H9 (cell line): ENCODE results near the gene PDCL3. TPM values are rescaled to one million over a fixed set of nuclear protein-coding genes. Genes with fewer than 3 reads are reported as not detected.

ENCODE experiments used
- DNase-seq: peaks from one replicate; pipeline ENCODE4 v3.0.0-alpha.2; 2017
- H2AFZ ChIP-seq: one replicate; pipeline ENCODE4 v1.6.1; 2013; ENCODE audit warnings: mild to moderate bottlenecking, low read length, control low read depth, moderate library complexity
- H2AK5ac ChIP-seq: 2 replicates; pipeline ENCODE4 v1.6.1; 2013; ENCODE audit warnings: low read length, control low read depth, mixed read lengths; ENCODE audit not compliant: insufficient read length
- H2BK120ac ChIP-seq: one replicate; pipeline ENCODE4 v1.6.1; 2013; ENCODE audit warnings: low read depth, mild to moderate bottlenecking, low read length, control low read depth, inconsistent platforms; ENCODE audit not compliant: poor library complexity, severe bottlenecking
- H2BK12ac ChIP-seq: 2 replicates; pipeline ENCODE4 v1.6.1; 2013; ENCODE audit warnings: low read length, control low read depth, mixed read lengths, low read depth; ENCODE audit not compliant: insufficient read length
- H2BK15ac ChIP-seq: 2 replicates; pipeline ENCODE4 v1.6.1; 2013; ENCODE audit warnings: low read depth, low read length, control low read depth
- H2BK20ac ChIP-seq: one replicate; pipeline ENCODE4 v1.6.1; 2013; ENCODE audit warnings: low read depth, mild to moderate bottlenecking, low read length, control low read depth, inconsistent platforms; ENCODE audit not compliant: poor library complexity, severe bottlenecking
- H2BK5ac ChIP-seq: 2 replicates; pipeline ENCODE4 v1.6.1; 2013; ENCODE audit warnings: low read length, control low read depth, mixed read lengths; ENCODE audit not compliant: insufficient read length
- H3K14ac ChIP-seq: 2 replicates; pipeline ENCODE4 v1.6.1; 2013; ENCODE audit warnings: low read length, control low read depth; ENCODE audit not compliant: insufficient read depth
- H3K18ac ChIP-seq: 2 replicates; pipeline ENCODE4 v1.6.1; 2013; ENCODE audit warnings: low read depth, mild to moderate bottlenecking, mixed read lengths, low read length, control low read depth; ENCODE audit not compliant: insufficient read length
- H3K23ac ChIP-seq: 2 replicates; pipeline ENCODE4 v1.6.1; 2013; ENCODE audit warnings: low read length, control low read depth, mixed read lengths, low read depth; ENCODE audit not compliant: insufficient read length
- H3K23me2 ChIP-seq: 2 replicates; pipeline ENCODE4 v1.6.1; 2013; ENCODE audit warnings: low read depth, mild to moderate bottlenecking, mixed read lengths, low read length, control low read depth; ENCODE audit not compliant: insufficient read length, poor library complexity, severe bottlenecking
- H3K27ac ChIP-seq: 2 replicates; pipeline ENCODE4 v1.5.1; 2013; ENCODE audit warnings: low read length, control low read depth, mixed read lengths, low read depth; ENCODE audit not compliant: insufficient read length
- H3K27me3 ChIP-seq: 2 replicates; pipeline ENCODE4 v1.6.1; 2013; ENCODE audit warnings: low read length, control low read depth, inconsistent platforms; ENCODE audit not compliant: insufficient read depth
- H3K4ac ChIP-seq: 2 replicates; pipeline ENCODE4 v1.6.1; 2013; ENCODE audit warnings: low read depth, mild to moderate bottlenecking, control low read depth, inconsistent platforms, low read length, moderate library complexity
- H3K4me1 ChIP-seq: 2 replicates; pipeline ENCODE4 v1.6.1; 2013; ENCODE audit warnings: low read length, control low read depth, inconsistent platforms; ENCODE audit not compliant: insufficient read depth
- H3K4me2 ChIP-seq: 2 replicates; pipeline ENCODE4 v1.6.1; 2013; ENCODE audit warnings: low read length, control low read depth, mixed read lengths; ENCODE audit not compliant: insufficient read length, insufficient read depth
- H3K56ac ChIP-seq: 2 replicates; pipeline ENCODE4 v1.6.1; 2013; ENCODE audit warnings: low read depth, mild to moderate bottlenecking, mixed read lengths, low read length, control low read depth; ENCODE audit not compliant: insufficient read length
- H3K79me1 ChIP-seq: 2 replicates; pipeline ENCODE4 v1.6.1; 2013; ENCODE audit warnings: low read depth, mild to moderate bottlenecking, moderate library complexity, low read length, control low read depth, inconsistent platforms; ENCODE audit not compliant: insufficient read depth, poor library complexity, severe bottlenecking
- H3K79me2 ChIP-seq: 2 replicates; pipeline ENCODE4 v1.6.1; 2013; ENCODE audit warnings: low read length, control low read depth, inconsistent platforms; ENCODE audit not compliant: insufficient read depth
- H3K9ac ChIP-seq: 2 replicates; pipeline ENCODE4 v1.6.1; 2013; ENCODE audit warnings: low read length, control low read depth, mixed read lengths; ENCODE audit not compliant: insufficient read length; ENCODE audit errors: extremely low read depth
- H3K9me3 ChIP-seq: one replicate; pipeline ENCODE4 v1.6.1; 2013; ENCODE audit warnings: low read depth, low read length, inconsistent platforms; ENCODE audit not compliant: control insufficient read depth
- H3T11ph ChIP-seq: one replicate; pipeline ENCODE4 v1.6.1; 2013; ENCODE audit warnings: mild to moderate bottlenecking, low read length, control low read depth, inconsistent platforms
- H4K20me1 ChIP-seq: one replicate; pipeline ENCODE4 v1.6.1; 2013; ENCODE audit not compliant: control insufficient read depth, insufficient read length, insufficient read depth
- H4K5ac ChIP-seq: 2 replicates; pipeline ENCODE4 v1.6.1; 2013; ENCODE audit warnings: low read depth, mild to moderate bottlenecking, mixed read lengths, low read length, control low read depth; ENCODE audit not compliant: insufficient read length
- H4K8ac ChIP-seq: replicated peaks from 2 replicates; pipeline ENCODE4 v1.6.1; 2013; ENCODE audit warnings: low read length, control low read depth, mixed read lengths, low read depth; ENCODE audit not compliant: insufficient read length
- H4K91ac ChIP-seq: 2 replicates; pipeline ENCODE4 v1.6.1; 2013; ENCODE audit warnings: low read depth, mild to moderate bottlenecking, moderate library complexity, mixed read lengths, low read length, control low read depth; ENCODE audit not compliant: insufficient read length
- H3K27ac Mint-ChIP-seq, 3 experiments: 2 replicates in 2 of 3; 3 replicates in 1 of 3; pipeline ENCODE4 v1.8.0; 2020 to 2021; ENCODE audit warnings: mixed read lengths in 3 of 3, mild to moderate bottlenecking in 1 of 3, moderate library complexity in 1 of 3
- H3K27me3 Mint-ChIP-seq: 2 replicates; pipeline ENCODE4 v1.8.0; 2021; ENCODE audit warnings: low read depth, mild to moderate bottlenecking, moderate library complexity, mixed read lengths
- H3K36me3 Mint-ChIP-seq, 3 experiments: 2 replicates in 2 of 3; 3 replicates in 1 of 3; pipeline ENCODE4 v1.8.0; 2020 to 2021; ENCODE audit warnings: low read depth in 3 of 3, mixed read lengths in 3 of 3; ENCODE audit not compliant: insufficient read depth in 1 of 3
- H3K4me1 Mint-ChIP-seq, 2 experiments: 2 replicates each; pipeline ENCODE4 v1.8.0; 2020; ENCODE audit warnings: mixed read lengths in 2 of 2
- H3K4me3 Mint-ChIP-seq, 2 experiments: 2 replicates in 1 of 2; 3 replicates in 1 of 2; pipeline ENCODE4 v1.8.0; 2020 to 2021; ENCODE audit warnings: mild to moderate bottlenecking in 2 of 2, mixed read lengths in 2 of 2, moderate library complexity in 1 of 2
- H3K9me3 Mint-ChIP-seq, 2 experiments: 2 replicates in 1 of 2; 3 replicates in 1 of 2; pipeline ENCODE4 v1.8.0; 2020; ENCODE audit warnings: mild to moderate bottlenecking in 2 of 2, mixed read lengths in 2 of 2, moderate library complexity in 1 of 2
- WGBS: extraction: QIAGEN DNeasy Blood & Tissue Kit; methylation state at CpG from one replicate; pipeline ENCODE4 v1.1.7; 2013; ENCODE audit warnings: missing lambda C conversion rate, low lambda C conversion rate, mixed read lengths; ENCODE audit not compliant: insufficient read length; ENCODE audit errors: extremely low coverage; 5-methylcytosine and 5-hydroxymethylcytosine counted together
- total RNA-seq: library from RNA; stranded (reverse); gene quantifications from 2 replicates; pipeline ENCODE4 v1.2.1, GENCODE V29; 2021
- TF ChIP-seq, protein P1 (sequence below): fragments of 200-600 bp; sonication (generic); conservative IDR thresholded peaks from 3 replicates; pipeline ENCODE4 v1.8.0; 2021; ENCODE audit warnings: antibody characterized with exemption, mild to moderate bottlenecking

The PDCL3 gene
- total RNA-seq, 1 experiment from 2014 or later, result 39.4 TPM

DNA sequence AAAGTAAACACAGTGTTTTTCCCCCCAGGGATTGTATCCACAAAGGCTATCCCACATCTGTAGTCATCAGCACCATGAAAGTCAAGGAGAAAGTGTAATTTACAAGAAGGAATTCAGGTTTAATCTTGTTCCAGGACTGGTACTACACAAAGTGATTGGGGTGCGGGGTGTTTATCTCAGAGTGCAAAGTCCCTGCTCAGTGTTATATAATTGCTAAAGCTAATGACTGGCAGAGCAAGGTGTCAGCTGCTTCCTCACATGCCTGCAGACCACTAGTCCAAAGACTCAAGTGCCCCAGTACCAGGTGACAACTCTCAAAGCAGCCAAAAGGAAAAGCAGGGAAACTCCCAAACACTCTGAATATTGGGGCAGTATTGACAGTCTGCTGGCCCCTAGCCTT is 40.4 kb upstream of the PDCL3 start:
- H2BK120ac ChIP-seq, result no peak overlapping the region
- H3K18ac ChIP-seq, result no peak overlapping the region
- H4K8ac ChIP-seq, result no peak overlapping the region
- no peak overlapping the region for H2BK15ac ChIP-seq
- H3K4ac ChIP-seq, result no peak overlapping the region
- no CpG with 5 or more reads among the region's 1 CpG for WGBS
- no peaks in the 10 kb centered on the region for H3K23me2 ChIP-seq
- Mint-ChIP-seq H3K36me3 (peaks cover 2 to 4% (median 3%) of the 10 kb centered on the region in 3 experiments; a peak in 4 of 7 replicates), H3K4me1 (peaks cover 4% of the 10 kb centered on the region in 2 experiments; a peak in 3 of 4 replicates), H3K4me3 (no peak overlapping the region), H3K9me3 (peaks cover 4 to 11% of the 10 kb centered on the region in 2 experiments), H3K27me3 (no peaks in the 10 kb centered on the region), H3K27ac (no peak overlapping the region; a peak in 1 of 7 replicates)
- no peaks in the 10 kb centered on the region for H3K79me2 ChIP-seq
- H2BK12ac ChIP-seq, result no peak overlapping the region
- H3T11ph ChIP-seq, result no peak overlapping the region
- H3K23ac ChIP-seq, result no peak overlapping the region
- no peaks in the 10 kb centered on the region for H4K20me1 ChIP-seq
- H2AFZ ChIP-seq, result no peak overlapping the region
- H2BK20ac ChIP-seq, result no peak overlapping the region
- no peak overlapping the region for H4K5ac ChIP-seq
- no peak overlapping the region for H3K56ac ChIP-seq
- H3K9me3 ChIP-seq, result no peaks in the 10 kb centered on the region
- no peak for DNase-seq
- no peaks in the 10 kb centered on the region for H3K79me1 ChIP-seq
- H3K4me2 ChIP-seq, result no peak overlapping the region
- H3K27ac ChIP-seq, result no peak overlapping the region
- H3K9ac ChIP-seq, result no peak overlapping the region
- H2BK5ac ChIP-seq, result no peak overlapping the region
- H3K14ac ChIP-seq, result no peak overlapping the region
- no peak overlapping the region for H2AK5ac ChIP-seq
- 0 out of 2 replicates have a peak, but pooled peaks cover 3% of the 10 kb centered on the region for H3K27me3 ChIP-seq
- no peaks in the 10 kb centered on the region for H3K4me1 ChIP-seq
- TF ChIP-seq, protein P1, sequence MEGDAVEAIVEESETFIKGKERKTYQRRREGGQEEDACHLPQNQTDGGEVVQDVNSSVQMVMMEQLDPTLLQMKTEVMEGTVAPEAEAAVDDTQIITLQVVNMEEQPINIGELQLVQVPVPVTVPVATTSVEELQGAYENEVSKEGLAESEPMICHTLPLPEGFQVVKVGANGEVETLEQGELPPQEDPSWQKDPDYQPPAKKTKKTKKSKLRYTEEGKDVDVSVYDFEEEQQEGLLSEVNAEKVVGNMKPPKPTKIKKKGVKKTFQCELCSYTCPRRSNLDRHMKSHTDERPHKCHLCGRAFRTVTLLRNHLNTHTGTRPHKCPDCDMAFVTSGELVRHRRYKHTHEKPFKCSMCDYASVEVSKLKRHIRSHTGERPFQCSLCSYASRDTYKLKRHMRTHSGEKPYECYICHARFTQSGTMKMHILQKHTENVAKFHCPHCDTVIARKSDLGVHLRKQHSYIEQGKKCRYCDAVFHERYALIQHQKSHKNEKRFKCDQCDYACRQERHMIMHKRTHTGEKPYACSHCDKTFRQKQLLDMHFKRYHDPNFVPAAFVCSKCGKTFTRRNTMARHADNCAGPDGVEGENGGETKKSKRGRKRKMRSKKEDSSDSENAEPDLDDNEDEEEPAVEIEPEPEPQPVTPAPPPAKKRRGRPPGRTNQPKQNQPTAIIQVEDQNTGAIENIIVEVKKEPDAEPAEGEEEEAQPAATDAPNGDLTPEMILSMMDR, result no peak
- H4K91ac ChIP-seq, result no peak overlapping the region
